GM18907 (cell line): Measurements from ENCODE around the gene MAP3K13.
"Not testable (repeated sequence)": the region's sequence is repeated elsewhere in the genome, so short reads cannot be mapped to it uniquely, and the experiment has no call there.

Experiments
- ATAC-seq: cut with Tn5 transposase; IDR thresholded peaks from one replicate; pipeline ENCODE4 v1.9.1; 2021; ENCODE audit warnings: mild to moderate bottlenecking, moderate library complexity; ENCODE audit not compliant: unreplicated experiment

MAP3K13 gene

GRCh38 chr3:185439745-185440466 is 77.0 kb downstream of the MAP3K13 start:
- no peak for ATAC-seq

- no peak for ATAC-seq
These were observed 79.1 kb downstream of the MAP3K13 start for GRCh38 chr3:185442031-185442430.

- ATAC-seq, result no peak
These were observed 81.4 kb downstream of the MAP3K13 start for GRCh38 chr3:185444329-185444728.

GRCh38 chr3:185448107-185448506 is 85.2 kb downstream of the MAP3K13 start:
- no peak for ATAC-seq

GRCh38 chr3:185451432-185451831 is 88.5 kb downstream of the MAP3K13 start:
- not testable (repeated sequence) for ATAC-seq

GRCh38 chr3:185457376-185457775 is 94.4 kb downstream of the MAP3K13 start:
- ATAC-seq, result no peak

GRCh38 chr3:185460309-185460708 is 97.4 kb downstream of the MAP3K13 start:
- no peak for ATAC-seq

- ATAC-seq, result no peak
These were observed 97.9 kb downstream of the MAP3K13 start for GRCh38 chr3:185460719-185461350.

GRCh38 chr3:185465471-185465870 is 102.5 kb downstream of the MAP3K13 start:
- no peak for ATAC-seq

GRCh38 chr3:185466123-185466522 is 103.2 kb downstream of the MAP3K13 start:
- not testable (repeated sequence) for ATAC-seq

- no peak for ATAC-seq
These were observed 106.6 kb downstream of the MAP3K13 start for GRCh38 chr3:185469542-185469941.

GRCh38 chr3:185470323-185470722 is 107.4 kb downstream of the MAP3K13 start:
- no peak for ATAC-seq

- no peak for ATAC-seq
These were observed 110.4 kb downstream of the MAP3K13 start for GRCh38 chr3:185473290-185473815.

- not testable (repeated sequence) for ATAC-seq
These were observed 112.0 kb downstream of the MAP3K13 start for GRCh38 chr3:185474922-185475321.

GRCh38 chr3:185477316-185477715 is 114.4 kb downstream of the MAP3K13 start:
- ATAC-seq, result no peak

- ATAC-seq, result no peak
These were observed 116.5 kb downstream of the MAP3K13 start for GRCh38 chr3:185479373-185479945.

GRCh38 chr3:185484296-185484695 is 121.4 kb downstream of the MAP3K13 start:
- no peak for ATAC-seq

GRCh38 chr3:185486394-185486793 is 123.5 kb downstream of the MAP3K13 start:
- no peak for ATAC-seq

- no peak for ATAC-seq
These were observed 125.5 kb downstream of the MAP3K13 start for GRCh38 chr3:185488465-185488864.

GRCh38 chr3:185489462-185489861 is 126.5 kb downstream of the MAP3K13 start:
- no peak for ATAC-seq

GRCh38 chr3:185490241-185490640 is 127.3 kb downstream of the MAP3K13 start:
- no peak for ATAC-seq
